ENCODE measurements around the gene FNDC3A. TPM values are rescaled to one million over a fixed set of nuclear protein-coding genes. Genes with fewer than 3 reads are reported as not detected.

Gene FNDC3A
- total RNA-seq, 1 experiment from 2014 or later, result 61.4 TPM

DNA sequence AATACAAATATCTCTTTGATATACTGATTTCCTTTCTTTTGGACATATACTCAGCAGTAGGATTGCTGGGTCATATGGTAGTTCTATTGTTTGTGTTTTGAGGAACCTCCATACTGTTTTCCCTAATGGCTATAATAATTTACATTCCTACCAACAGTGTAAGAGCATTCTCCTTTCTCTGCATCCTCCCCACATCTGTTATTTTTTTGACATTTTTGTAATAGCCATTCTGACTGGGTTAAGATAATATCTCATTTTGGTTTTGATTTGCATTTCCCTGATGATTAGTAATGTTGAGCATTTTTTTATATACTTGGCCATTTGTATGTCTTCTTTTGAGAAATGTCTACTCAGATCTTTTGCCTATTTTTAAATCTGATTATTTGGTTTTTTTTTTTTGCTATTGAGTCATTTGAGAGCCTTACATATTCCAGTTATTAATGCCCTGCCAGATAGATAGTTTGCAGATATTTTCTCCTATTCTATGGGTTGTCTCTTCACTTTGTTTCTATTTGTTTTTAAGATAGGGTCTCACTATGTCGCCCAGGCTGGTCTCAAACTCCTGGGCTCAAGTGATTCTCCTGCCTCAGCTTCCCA lies 95.7 kb downstream of the FNDC3A start:
- no peaks in the 10 kb centered on the region for H3K4me1 Mint-ChIP-seq (ENCODE audit: insufficient read depth, unreplicated experiment)
- H3K36me3 Mint-ChIP-seq (ENCODE audit: insufficient read depth, unreplicated experiment), result peaks cover 6% of the 10 kb centered on the region
- ChIA-PET POLR2A (interaction anchor here (1.0 kb wide), 2 partner anchors 8 to 12 kb away, joined by 3 to 4 read pairs; no protein-coding TSS in a partner anchor), CTCF (no interaction called here)
- DNase-seq (ENCODE audit: unreplicated experiment), result no peak
- H3K27me3 Mint-ChIP-seq (ENCODE audit: insufficient read depth, unreplicated experiment), result no peaks in the 10 kb centered on the region
- intact Hi-C loops (cut with micrococcal nuclease), result no loop called here
- no peak overlapping the region for H3K4me3 Mint-ChIP-seq (ENCODE audit: unreplicated experiment)
- H3K27ac Mint-ChIP-seq (ENCODE audit: low read depth, unreplicated experiment), result no peak overlapping the region
- no TSS peak for BruUV-seq (replicated peaks)
- no peak for TF ChIP-seq CTCF (IDR thresholded peaks at IDR 0.05; ENCODE audit: unreplicated experiment)
- H3K9me3 Mint-ChIP-seq (ENCODE audit: unreplicated experiment), result no peaks in the 10 kb centered on the region

DNA sequence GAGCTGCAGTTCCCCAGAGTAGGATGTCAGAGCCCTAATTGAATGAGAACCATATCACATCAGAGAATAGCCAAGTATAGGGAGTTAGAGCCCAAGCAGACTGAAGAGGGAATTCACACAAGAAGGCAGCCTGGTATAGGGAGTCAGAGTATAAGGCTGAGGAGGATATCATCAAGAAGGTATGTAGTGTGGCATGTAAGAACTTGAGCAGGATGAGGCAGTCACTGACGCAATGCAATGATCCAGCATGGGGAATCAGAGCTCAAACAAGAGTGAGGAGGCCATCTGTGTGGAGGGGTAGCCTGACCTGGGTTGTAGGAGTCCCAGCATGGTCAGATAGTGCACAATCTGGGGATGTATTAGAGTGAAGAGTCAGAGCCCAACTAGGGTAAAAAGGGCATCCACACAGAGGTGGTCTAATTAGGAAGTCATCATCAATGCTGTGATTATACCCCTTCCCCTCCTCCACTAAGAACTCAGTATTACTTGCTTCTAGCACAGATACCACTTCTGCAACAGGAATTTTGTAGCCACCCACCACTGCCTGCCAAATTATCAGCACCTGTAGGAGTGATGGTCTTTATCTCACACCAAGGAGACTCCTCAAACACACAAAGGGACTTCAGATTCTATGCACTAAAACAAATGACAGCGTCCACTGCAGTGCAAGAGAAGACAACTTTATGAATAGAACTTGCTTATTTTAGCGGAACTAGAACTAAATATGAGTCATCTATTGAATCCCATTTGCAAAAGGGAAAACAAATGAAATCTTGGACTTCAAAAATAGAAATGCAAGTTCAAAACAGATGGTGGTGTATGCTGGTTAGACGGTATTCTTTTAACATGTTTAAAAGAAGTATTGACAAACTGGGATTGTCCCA lies 107.2 kb downstream of the FNDC3A start:
- TF ChIP-seq CTCF (IDR thresholded peaks at IDR 0.05; ENCODE audit: unreplicated experiment), result no peak
- H3K27me3 Mint-ChIP-seq (ENCODE audit: insufficient read depth, unreplicated experiment), result no peaks in the 10 kb centered on the region
- BruUV-seq (replicated peaks), result no TSS peak
- no peaks in the 10 kb centered on the region for H3K36me3 Mint-ChIP-seq (ENCODE audit: insufficient read depth, unreplicated experiment)
- intact Hi-C loops (cut with micrococcal nuclease), result no loop called here
- peaks cover 26% of the 10 kb centered on the region for H3K4me1 Mint-ChIP-seq (ENCODE audit: insufficient read depth, unreplicated experiment)
- H3K27ac Mint-ChIP-seq (ENCODE audit: low read depth, unreplicated experiment), result peak overlapping the region; percentile 72
- H3K9me3 Mint-ChIP-seq (ENCODE audit: unreplicated experiment), result no peaks in the 10 kb centered on the region
- peak; percentile 84 for DNase-seq (ENCODE audit: unreplicated experiment)
- POLR2A ChIA-PET, result interaction anchor here (0.5 to 3.0 kb wide), 19 partner anchors 10 to 780 kb away, joined by 3 to 20 read pairs (median 3); partner anchors contain the start of genes CDADC1 and FNDC3A
- CTCF ChIA-PET, result interaction anchor here (0.6 to 1.7 kb wide), 2 partner anchors 16 to 32 kb away, joined by 3 to 6 read pairs; no protein-coding TSS in a partner anchor
- H3K4me3 Mint-ChIP-seq (ENCODE audit: unreplicated experiment), result peak overlapping the region; percentile 13

DNA sequence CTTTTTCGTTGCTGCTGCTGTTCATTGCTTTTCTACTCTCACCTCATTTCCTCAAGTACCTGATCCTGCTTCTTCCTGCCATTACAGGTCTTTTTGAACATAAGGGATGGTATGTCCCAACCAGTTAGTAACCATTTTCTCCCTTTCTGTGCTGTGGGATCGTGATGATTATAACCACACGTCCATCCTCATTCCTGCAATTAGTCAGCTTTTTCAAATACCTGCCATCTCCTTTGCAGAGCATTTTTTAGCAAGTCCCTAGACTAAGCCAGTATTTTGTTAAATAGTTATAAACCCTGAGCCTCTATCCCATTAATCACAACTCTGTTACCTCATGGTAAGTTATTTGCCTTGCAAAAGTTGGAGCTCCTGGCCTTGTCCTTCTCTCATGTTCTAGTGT lies 109.2 kb downstream of the FNDC3A start:
- DNase-seq (ENCODE audit: unreplicated experiment), result no peak
- no TSS peak for BruUV-seq (replicated peaks)

More for the DNA sequence above, 109.2 kb downstream of the FNDC3A start:
- no peak for TF ChIP-seq CTCF (IDR thresholded peaks at IDR 0.05; ENCODE audit: unreplicated experiment)
- no peak overlapping the region for H3K4me3 Mint-ChIP-seq (ENCODE audit: unreplicated experiment)
- no peaks in the 10 kb centered on the region for H3K36me3 Mint-ChIP-seq (ENCODE audit: insufficient read depth, unreplicated experiment)
- H3K27me3 Mint-ChIP-seq (ENCODE audit: insufficient read depth, unreplicated experiment), result no peaks in the 10 kb centered on the region
- ChIA-PET CTCF (interaction anchor here (0.6 kb wide), 2 partner anchors 30 to 376 kb away, joined by 3 to 5 read pairs; no protein-coding TSS in a partner anchor), POLR2A (interaction anchor here (0.8 to 1.5 kb wide), 4 partner anchors 14 to 302 kb away, joined by 3 to 5 read pairs (median 4); partner anchors contain the start of gene FNDC3A)
- no peak overlapping the region for H3K27ac Mint-ChIP-seq (ENCODE audit: low read depth, unreplicated experiment)
- H3K9me3 Mint-ChIP-seq (ENCODE audit: unreplicated experiment), result no peaks in the 10 kb centered on the region
- intact Hi-C loops (cut with micrococcal nuclease), result no loop called here
- H3K4me1 Mint-ChIP-seq (ENCODE audit: insufficient read depth, unreplicated experiment), result peaks cover 26% of the 10 kb centered on the region
